ENCODE results near the gene ZNF571. TPM values are rescaled to one million over a fixed set of nuclear protein-coding genes. Genes with fewer than 3 reads are reported as not detected.

ZNF571 gene
- total RNA-seq, 4 donors from 2014 or later = 2.8 to 4.7 (median 4.3) TPM

DNA sequence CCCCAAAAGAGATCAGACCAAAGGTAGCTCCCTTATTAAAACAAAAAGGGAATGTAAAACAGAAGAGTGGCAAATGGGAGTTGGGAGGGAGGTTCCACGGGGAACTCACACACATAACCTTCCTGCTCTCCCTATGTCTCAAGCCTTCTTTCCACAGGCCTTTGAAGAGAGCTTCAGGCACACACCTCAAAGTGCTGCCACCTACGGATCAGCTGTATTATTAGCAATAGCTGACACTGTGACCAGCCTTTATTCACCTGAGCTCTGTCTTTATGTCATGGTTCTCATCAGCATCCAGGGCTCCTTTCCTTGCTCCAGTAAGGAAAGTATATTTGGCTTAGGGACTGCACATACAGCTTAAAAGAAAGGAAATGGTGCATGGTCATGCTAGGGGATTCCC lies 11.3 kb downstream of the ZNF571 start:
- Histone ChIP-seq H3K27ac (replicated peaks in 1 of 4) (no peak overlapping the region), H3K4me3 (no peak overlapping the region), H3K36me3 (peaks cover 59 to 91% (median 77%) of the 10 kb centered on the region in 4 donors), H3K4me1 (no peaks in the 10 kb centered on the region), H3K9me3 (peaks cover 0 to 63% (median 29%) of the 10 kb centered on the region in 4 donors), H3K27me3 (no peaks in the 10 kb centered on the region)
- no peak for TF ChIP-seq EP300 (IDR thresholded peaks at IDR 0.05)
- TF ChIP-seq, protein P1, sequence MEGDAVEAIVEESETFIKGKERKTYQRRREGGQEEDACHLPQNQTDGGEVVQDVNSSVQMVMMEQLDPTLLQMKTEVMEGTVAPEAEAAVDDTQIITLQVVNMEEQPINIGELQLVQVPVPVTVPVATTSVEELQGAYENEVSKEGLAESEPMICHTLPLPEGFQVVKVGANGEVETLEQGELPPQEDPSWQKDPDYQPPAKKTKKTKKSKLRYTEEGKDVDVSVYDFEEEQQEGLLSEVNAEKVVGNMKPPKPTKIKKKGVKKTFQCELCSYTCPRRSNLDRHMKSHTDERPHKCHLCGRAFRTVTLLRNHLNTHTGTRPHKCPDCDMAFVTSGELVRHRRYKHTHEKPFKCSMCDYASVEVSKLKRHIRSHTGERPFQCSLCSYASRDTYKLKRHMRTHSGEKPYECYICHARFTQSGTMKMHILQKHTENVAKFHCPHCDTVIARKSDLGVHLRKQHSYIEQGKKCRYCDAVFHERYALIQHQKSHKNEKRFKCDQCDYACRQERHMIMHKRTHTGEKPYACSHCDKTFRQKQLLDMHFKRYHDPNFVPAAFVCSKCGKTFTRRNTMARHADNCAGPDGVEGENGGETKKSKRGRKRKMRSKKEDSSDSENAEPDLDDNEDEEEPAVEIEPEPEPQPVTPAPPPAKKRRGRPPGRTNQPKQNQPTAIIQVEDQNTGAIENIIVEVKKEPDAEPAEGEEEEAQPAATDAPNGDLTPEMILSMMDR (IDR thresholded peaks at IDR 0.05) = no peak
- TF ChIP-seq POLR2AphosphoS5 (IDR thresholded peaks at IDR 0.05) = no peak
- TF ChIP-seq POLR2A (IDR thresholded peaks at IDR 0.05; ENCODE audit: low read depth) = no peak
- no peak for DNase-seq (ENCODE audit: extremely low spot score)
- 54% methylated on average over 2 of the region's 2 CpGs for WGBS
- intact Hi-C loops (cut with DNase I) = no loop called here

DNA sequence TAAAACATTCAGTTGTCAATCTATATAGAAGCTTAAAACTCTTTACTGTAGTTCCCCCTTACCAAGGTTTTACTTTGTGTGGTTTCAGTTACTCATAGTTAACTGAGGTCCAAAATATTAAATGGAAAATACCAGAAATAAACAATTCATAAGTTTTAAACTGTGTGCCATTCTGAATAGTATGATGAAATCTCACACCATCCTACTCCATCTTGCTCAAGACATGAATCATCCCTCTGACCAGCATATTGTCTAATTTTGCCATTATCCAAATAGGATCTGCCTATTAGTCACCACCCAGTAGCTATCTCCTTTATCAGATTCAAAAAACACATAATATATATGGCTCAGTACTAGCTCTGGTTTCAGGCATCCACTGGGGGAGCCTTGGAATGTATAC lies 22.4 kb downstream of the ZNF571 start:
- intact Hi-C loops (cut with DNase I) = no loop called here
- DNase-seq (ENCODE audit: extremely low spot score) = no peak

DNA sequence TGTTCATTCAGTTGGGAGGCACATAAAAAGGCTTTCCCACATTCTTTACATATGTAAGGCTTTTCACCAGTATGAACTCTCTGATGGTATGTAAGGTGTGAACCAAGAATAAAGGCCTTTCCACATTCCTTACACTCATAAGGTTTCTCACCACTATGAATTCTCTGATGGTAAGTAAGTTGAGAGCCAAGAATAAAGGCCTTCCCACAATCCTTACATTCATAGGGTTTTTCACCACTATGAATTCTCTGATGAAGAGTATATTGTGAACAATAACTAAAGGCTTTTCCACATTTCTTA lies 29.3 kb downstream of the ZNF571 start:
- no peak for DNase-seq (ENCODE audit: extremely low spot score)
- Histone ChIP-seq H3K4me1 (no peaks in the 10 kb centered on the region), H3K27me3 (no peaks in the 10 kb centered on the region), H3K9me3 (peaks cover 0 to 30% (median 0%) of the 10 kb centered on the region in 4 donors), H3K27ac (replicated peaks in 1 of 4) (no peak overlapping the region), H3K4me3 (no peak overlapping the region), H3K36me3 (peaks cover 25 to 90% (median 65%) of the 10 kb centered on the region in 4 donors)
- no peak for TF ChIP-seq POLR2AphosphoS5 (IDR thresholded peaks at IDR 0.05)
- no peak for TF ChIP-seq EP300 (IDR thresholded peaks at IDR 0.05)
- TF ChIP-seq, protein P1 (IDR thresholded peaks at IDR 0.05) = no peak
- TF ChIP-seq POLR2A (IDR thresholded peaks at IDR 0.05; ENCODE audit: low read depth) = no peak
- intact Hi-C loops (cut with DNase I) = loop anchor here (10.0 kb wide), 1 partner anchor 691 kb away; no protein-coding TSS in a partner anchor

More for the DNA sequence above, 22.4 kb downstream of the ZNF571 start:
- no peak overlapping the region for H3K4me3 ChIP-seq
- peaks cover 9 to 52% (median 41%) of the 10 kb centered on the region in 4 donors for H3K36me3 ChIP-seq
- H3K27me3 ChIP-seq = no peaks in the 10 kb centered on the region
- TF ChIP-seq EP300 (IDR thresholded peaks at IDR 0.05) = no peak
- no peak for TF ChIP-seq POLR2A (IDR thresholded peaks at IDR 0.05; ENCODE audit: low read depth)
- H3K9me3 ChIP-seq = peaks cover 0 to 9% (median 0%) of the 10 kb centered on the region in 4 donors
- H3K27ac ChIP-seq (replicated peaks in 1 of 4) = no peak overlapping the region
- no peaks in the 10 kb centered on the region for H3K4me1 ChIP-seq

DNA sequence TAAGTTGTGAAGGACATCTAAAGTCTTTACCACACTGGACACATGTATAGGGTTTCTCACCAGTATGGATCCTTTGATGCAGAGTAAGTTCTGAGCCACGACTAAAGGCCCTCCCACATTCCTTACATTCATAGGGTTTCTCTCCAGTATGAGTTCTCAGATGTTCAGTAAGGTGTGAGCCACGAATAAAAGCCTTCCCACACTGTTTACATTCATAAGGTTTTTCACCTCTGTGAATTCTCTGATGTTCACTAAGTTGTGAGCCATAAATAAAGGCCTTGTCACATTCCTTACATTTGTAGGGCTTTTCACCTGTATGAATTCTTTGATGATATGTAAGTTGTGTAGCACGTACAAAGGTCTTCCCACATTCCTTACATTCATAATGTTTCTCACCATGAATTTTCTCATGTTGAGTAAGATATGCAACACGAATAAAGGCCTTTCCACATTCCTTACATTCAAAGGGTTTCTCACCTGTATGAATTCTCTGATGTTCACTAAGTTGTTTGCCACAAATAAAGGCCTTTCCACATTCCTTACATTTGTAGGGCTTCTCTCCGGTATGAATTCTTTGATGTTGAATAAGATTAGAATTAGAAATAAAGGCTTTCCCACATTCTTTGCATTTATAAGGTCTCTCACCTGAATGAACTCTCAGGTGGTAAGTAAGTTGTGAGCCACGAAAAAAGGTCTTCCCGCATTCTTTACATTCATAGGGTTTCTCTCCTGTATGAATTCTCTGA lies 29.8 kb downstream of the ZNF571 start:
- H3K4me1 ChIP-seq = no peaks in the 10 kb centered on the region
- peaks cover 25 to 90% (median 60%) of the 10 kb centered on the region in 4 donors for H3K36me3 ChIP-seq
- H3K9me3 ChIP-seq = peaks cover 0 to 30% (median 0%) of the 10 kb centered on the region in 4 donors
- intact Hi-C loops (cut with DNase I) = loop anchor here (10.0 kb wide), 1 partner anchor 690 kb away; no protein-coding TSS in a partner anchor
- 92% methylated on average over 7 of the region's 7 CpGs for WGBS
- TF ChIP-seq POLR2AphosphoS5 (IDR thresholded peaks at IDR 0.05) = no peak
- TF ChIP-seq POLR2A (IDR thresholded peaks at IDR 0.05; ENCODE audit: low read depth) = no peak
- TF ChIP-seq, protein P1 (IDR thresholded peaks at IDR 0.05) = no peak
- no peak for TF ChIP-seq EP300 (IDR thresholded peaks at IDR 0.05)
- no peak overlapping the region for H3K27ac ChIP-seq (replicated peaks in 1 of 4)
- no peak for DNase-seq (ENCODE audit: extremely low spot score)
- no peak overlapping the region for H3K4me3 ChIP-seq
- H3K27me3 ChIP-seq = no peaks in the 10 kb centered on the region

DNA sequence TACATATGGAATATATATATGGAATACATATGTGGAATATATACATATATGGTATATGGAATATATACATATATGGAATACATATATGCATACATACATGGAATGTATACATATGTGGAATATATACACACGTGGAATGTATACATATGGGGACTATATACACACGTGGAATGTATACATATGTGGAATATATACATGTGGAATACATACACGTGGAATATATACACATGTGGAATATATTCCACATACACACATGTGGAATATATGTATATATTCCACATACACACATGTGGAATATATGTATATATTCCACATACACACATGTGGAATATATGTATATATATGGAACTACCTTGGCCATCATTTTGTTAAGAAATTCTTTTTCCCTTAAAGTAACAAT lies 31.1 kb downstream of the ZNF571 start:
- Histone ChIP-seq H3K9me3 (peaks cover 0 to 41% (median 0%) of the 10 kb centered on the region in 4 donors), H3K36me3 (peaks cover 25 to 83% (median 53%) of the 10 kb centered on the region in 4 donors), H3K27me3 (no peaks in the 10 kb centered on the region), H3K27ac (replicated peaks in 1 of 4) (no peak overlapping the region), H3K4me3 (no peak overlapping the region), H3K4me1 (no peaks in the 10 kb centered on the region)
- TF ChIP-seq POLR2A (IDR thresholded peaks at IDR 0.05; ENCODE audit: low read depth) (no peak), EP300 (IDR thresholded peaks at IDR 0.05) (no peak), POLR2AphosphoS5 (IDR thresholded peaks at IDR 0.05) (no peak)
- TF ChIP-seq, protein P1 (IDR thresholded peaks at IDR 0.05) = no peak
- intact Hi-C loops (cut with DNase I) = loop anchor here (10.0 kb wide), 1 partner anchor 689 kb away; no protein-coding TSS in a partner anchor
- no peak for DNase-seq (ENCODE audit: extremely low spot score)
- 97% methylated on average over 3 of the region's 3 CpGs for WGBS
